Hippocampal formation (tissue), 2 donors: ENCODE results near the gene GPN2.
"Not testable (repeated sequence)": the region's sequence is repeated elsewhere in the genome, so short reads cannot be mapped to it uniquely, and the experiment has no call there.

Experiments
- DNase-seq, 2 donors: peaks; one replicate each; lab custom pipeline; 2025; lab: John Stamatoyannopoulos, UW

GPN2 gene

DNA sequence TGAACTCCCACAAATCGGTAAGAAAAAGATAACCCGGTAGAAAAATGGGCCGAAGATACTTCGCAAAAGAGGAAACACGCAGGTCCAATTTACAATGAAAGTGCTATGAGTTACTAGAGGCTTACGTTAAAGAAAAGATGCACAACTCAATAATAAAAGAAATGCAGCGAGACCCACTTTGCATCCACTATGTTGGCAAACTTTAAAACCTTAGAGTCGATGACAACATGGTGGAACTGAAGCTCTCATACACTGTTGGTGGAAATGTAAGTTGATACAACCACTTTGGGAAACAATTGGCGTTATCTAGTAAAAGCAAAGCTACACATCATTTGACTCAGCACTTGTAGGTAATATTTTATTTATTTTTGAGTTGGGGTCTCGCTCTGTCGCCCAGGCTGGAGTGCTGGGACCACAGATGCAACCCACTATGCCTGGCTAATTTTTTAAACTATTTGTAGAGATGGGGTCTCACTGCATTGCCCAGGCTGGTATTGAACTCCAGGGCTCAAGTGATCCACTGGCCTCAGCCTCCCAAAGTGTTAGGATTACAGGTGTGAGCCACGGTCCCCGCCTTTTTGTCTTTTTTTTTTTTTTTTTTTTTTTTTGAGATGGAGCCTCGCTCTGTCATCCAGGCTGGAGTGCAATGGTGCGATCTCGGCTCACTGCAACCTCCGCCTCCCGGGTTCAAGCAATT, 10.9 kb upstream of the GPN2 start:
- no peak for DNase-seq

DNA sequence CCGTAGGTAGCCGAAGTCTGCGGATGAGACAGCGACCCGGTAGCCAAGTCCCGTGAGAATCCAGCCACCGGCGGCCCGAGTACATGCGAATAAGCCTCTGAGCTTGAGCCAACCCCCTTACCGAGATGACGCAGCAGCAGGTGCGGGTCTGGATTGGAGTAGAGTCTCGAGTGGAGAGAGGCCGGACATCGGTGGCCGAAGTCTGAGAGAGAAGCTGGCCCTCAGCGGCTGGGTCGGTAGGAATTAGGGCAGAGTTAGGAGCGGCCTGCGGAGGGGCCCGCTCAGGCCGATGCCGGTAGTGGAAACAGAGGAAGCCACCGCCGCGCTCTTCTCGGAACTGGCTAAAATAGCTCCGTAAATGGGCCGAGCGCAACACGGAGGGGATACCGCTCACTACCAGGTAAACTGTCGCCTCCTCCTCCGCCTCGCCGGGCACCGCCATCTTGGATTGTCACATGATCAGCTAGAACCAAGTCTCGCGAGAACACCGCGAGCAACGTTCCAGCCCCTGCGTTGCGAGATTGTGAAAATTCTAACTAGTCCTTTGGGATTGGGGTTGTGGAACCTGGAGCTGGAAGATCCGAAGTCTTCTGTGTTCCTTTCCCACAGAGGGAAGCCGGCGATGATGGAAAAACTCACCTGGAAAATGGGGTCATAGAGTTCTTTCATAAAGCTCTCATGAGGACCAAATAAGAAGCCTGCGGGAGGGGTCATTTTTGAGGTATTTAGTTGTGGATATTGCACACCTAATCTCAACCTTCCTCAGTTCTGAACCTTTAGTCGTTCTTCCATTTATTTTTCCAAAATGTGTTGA, 10.1 kb upstream of the GPN2 start, which contains the start of gene GPATCH3:
TSS of gene GPATCH3 (minus strand) at position 467 of the 814 bp plus-strand sequence. CDS start at position 442, 25 bp downstream.
- peak; percentile 74 to 76 for DNase-seq

DNA sequence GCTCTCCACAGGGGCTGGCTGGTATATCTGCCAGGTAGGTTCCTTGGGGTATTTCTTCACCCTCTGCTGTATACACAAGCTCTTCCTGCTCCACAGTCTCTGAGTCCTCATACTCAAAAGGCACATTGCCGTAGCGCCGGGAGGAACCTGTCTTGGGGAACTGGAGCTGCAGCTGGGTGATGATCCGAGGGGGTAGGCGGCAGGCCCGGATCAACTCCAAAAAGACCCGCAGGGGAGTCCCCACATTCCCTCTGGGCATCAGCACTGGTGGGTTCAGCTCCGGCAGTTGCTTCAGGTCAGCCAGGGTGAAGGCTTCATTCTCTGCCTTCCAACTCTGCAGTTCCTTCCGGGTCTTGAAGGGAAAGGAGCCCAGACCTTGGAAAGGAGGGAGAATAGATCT, 7.3 kb upstream of the GPN2 start:
- DNase-seq: no peak

DNA sequence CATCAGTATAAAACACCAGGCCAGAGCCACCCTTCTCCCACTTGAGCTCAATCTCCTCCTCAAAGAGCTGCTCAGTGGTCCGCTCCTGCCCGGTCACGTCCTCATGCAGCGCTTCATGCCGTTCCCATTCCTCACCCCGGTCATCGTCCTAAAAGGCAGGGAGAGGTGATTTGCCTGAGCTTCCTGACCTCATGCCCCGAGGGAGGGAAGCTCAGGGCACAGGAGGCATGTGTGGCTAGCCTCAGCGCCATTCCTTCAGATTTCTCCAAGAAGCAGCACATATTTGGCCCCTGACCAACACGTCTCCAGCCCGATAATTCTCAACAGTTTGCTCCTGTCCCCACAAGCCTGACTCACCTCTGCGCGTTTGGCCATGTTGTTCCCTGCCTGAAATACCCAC, 4.2 kb upstream of the GPN2 start:
- DNase-seq: no peak

DNA sequence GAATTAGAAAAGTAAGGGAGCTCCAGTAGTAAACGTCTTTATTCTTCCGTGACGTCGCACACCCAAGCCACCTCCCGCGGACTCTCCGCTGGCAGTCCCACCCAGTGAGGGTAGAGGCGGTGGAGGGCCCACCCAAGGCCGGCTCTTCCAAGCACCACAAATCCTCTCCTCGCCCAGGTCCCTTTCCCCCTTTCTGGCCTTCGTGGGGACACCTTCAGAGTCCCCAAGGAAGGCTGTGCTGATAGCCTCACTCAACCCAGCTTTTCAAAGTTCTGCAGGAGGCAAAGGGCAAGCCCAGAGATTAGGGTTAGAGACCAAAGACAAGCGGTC, 349 bp upstream of the GPN2 start:
- no peak for DNase-seq

DNA sequence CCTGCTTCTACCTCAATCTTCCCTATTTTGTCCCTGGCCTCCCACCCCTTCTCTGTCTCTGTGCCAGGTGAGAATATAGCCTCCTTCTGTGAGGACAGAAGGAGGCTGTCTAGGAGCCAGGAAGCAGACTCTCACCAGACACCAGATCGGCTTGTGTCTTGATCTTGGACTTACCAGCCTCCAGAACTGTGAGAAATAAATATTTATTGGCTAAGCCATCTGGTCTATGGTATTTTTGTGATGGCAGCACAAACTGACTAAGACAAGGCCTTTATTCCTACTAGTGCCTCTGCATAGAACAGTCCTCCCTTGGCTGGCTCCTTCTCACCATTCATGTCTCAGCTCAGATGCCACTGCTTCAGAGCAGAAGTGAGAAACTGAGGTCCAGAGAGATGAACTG, 1.9 kb downstream of the GPN2 start:
- DNase-seq: no peak

DNA sequence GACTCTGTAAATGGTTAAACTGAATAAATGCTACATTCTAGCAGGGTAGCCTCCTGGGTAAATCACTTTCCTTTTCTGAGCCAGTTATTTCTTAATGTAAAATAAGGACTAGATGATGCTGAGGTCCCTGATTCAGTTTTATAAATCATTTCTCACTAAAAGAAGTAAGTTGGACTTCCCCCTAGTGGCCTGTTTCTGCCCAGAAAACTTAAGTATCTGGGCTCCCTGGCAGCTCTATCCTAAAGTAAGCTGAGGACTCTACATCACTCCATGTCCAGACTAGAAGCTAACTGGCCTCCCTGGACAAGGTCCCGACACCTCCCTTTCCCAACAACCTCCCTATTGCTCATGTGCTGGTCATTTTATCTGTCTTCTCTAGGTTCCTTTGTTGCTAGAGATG, 3.0 kb downstream of the GPN2 start:
- DNase-seq: no peak

DNA sequence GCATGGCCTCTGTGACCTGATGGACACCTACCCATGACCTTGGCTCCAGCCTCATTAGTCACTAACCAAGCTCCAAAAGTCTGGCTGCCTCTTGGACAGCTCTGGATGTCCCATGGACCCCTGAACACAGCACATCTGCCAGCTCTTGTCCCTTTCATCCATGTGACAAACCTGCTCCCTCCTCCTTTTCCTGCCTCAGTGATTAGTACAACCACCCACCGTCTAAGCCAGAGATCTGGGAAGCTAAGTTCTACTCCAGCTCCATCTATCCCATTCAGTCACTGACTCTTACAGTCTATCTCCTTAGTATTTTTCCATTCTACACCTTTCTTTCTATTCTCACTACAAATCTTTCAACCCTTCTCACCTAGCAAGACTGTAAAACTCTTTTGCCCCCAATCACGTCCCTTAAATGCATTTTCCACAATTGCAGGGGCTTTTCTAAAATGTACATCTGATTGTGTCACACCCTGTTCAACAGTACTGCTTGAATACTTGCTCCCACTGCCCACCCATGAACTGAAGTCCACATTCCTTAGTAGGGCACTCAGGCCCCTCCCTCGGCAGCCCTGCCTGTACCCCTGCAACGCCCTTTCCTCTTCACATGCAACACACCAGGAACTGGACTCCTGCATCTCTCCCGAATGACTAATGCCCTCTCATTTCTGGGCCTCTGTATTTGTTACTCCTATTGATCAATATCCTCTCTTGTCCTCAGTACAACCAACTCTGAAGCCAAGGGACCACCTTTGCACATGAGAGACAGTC, 7.2 kb downstream of the GPN2 start:
- no peak for DNase-seq

DNA sequence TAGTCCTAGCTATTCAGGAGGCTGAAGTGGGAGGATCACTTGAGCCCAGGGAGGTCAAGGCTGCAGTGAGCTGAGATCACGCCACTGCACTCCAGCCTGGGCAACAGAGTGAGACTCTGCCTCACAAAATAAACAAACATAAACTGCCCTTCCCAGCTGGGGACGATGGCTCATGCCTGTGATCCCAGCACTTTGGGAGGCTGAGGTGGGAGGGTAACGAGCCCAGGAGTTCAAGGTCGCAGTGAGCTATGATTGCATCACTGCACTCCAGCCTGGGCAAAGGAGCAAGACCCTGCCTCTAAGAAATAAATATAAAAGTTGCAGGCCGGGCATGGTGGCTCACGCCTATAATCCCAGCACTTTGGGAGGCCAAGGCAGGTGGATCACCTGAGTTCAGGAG, 8.5 kb downstream of the GPN2 start:
- not testable (repeated sequence) for DNase-seq

DNA sequence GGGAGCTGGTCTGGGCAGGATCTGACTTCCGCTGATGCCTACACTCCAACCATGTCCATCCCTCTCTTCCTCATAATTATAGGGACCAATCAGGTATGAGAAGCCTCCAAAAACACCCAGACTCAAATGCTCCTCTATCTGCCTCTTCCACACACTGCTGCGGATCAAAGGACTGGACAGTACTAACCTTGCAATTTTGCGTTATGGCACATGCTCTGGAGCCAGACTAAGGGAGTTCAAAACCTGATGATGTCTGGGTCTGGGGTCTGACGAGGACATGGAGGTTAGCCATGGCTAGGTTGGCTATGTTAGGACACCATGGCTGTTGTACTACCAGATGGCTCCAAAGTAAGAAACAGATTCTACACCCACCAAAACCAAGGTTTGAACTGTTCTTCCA, 10.3 kb downstream of the GPN2 start:
- DNase-seq: no peak

DNA sequence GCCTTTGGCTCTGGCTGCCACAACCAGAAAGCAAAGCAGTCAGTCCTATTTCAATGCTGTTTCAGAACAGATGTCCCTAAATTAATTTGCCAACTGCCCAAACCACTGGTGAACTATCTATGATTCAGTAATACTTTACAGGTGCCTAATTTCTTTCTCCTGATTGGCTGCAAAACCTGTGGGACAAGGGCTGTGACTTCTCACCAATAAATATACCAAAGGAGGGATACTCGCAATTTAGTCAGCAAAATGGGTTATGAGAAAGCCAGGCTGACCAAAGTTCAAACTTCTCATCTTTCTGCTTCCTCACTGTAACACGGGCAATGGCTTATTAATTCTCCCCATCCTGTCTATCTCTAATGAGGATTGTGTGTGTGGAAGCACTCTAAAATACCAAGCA, 12.8 kb downstream of the GPN2 start:
- DNase-seq: no peak

DNA sequence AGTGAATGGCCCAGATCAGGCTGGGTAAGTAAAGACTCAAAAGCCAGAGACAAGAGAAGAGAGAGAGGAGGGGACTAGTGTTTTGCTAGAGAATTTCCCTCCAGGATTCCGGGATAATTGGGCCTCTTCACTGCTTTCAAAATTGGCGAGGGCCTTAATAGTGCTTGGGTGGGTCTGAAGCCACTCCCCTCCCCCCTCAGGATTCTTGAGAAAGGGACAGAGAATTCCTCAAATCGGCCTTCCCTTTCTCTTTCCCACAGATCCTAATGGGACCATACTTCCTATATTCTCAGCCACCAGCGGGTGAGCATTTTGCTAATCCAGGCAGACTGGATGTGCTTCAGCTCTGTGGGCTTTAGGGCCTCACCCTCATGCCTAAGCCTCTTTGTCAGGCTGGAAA, 15.2 kb downstream of the GPN2 start:
- no peak for DNase-seq

DNA sequence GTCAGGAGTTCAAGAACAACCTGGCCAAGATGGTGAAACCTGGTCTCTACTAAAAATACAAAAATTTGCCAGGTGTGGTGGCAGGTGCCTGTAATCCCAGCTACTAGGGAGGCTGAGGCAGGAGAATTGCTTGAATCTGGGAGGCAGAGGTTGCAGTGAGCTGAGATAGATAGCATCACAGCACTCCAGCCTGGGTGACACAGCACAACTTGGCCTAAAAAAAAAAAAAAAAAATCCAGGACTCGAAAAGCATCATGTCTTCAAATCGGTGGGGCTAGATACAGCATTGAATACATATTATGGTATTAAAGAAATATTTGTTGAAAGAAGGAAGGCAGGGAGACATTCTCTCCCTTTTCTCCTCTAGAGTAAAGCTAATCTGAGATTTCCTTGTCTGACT, 17.0 kb downstream of the GPN2 start:
- not testable (repeated sequence) for DNase-seq

DNA sequence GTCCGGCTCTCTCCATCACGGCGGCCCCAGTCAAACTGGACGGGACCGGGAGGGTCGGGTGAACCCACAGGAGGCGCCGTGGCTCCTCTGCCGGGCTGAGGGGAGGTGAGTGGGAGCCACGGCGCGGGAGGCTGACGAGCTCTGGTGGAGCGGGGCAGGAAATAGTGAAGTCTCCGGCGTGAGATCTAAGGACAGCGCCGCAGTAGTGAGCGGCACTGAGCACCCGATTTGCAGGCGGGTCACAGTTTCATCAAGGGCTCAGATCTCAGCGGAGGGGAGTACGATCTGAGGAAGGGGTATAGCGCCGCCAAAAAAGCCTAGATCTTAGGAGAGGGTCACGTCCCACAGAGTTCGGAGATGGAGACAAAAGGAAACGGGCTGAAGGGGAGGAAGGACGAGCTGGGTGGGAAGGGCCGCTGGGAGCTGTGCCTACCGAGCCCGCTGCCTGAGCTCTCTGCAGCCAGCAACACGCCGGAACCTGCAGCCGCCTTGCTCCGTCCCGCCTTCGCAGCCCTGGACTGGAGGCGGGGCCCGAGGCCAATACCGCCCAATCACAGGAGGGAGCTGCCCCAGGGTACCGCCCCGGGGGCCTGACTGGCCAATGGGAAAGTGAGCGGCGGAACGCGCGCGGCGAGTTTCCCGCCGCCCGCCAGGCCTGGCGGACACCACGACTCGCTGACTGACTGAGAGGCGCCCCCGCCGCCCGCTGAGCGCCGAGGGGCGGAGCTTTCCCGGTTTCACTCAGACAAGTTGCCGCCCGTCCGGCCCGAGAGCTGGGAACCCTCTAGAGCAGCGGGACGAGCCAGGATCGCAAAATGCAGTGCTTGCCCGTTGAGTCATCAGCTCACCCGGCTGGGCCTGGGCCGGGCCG, 25.2 kb downstream of the GPN2 start:
- peak; percentile 93 to 96 for DNase-seq

DNA sequence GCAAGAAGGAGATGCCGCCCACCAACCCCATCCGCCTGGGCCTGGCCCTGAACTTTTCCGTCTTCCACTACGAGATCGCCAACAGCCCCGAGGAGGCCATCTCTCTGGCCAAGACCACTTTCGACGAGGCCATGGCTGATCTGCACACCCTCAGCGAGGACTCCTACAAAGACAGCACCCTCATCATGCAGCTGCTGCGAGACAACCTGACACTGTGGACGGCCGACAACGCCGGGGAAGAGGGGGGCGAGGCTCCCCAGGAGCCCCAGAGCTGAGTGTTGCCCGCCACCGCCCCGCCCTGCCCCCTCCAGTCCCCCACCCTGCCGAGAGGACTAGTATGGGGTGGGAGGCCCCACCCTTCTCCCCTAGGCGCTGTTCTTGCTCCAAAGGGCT, 26.4 kb downstream of the GPN2 start:
- no peak for DNase-seq

DNA sequence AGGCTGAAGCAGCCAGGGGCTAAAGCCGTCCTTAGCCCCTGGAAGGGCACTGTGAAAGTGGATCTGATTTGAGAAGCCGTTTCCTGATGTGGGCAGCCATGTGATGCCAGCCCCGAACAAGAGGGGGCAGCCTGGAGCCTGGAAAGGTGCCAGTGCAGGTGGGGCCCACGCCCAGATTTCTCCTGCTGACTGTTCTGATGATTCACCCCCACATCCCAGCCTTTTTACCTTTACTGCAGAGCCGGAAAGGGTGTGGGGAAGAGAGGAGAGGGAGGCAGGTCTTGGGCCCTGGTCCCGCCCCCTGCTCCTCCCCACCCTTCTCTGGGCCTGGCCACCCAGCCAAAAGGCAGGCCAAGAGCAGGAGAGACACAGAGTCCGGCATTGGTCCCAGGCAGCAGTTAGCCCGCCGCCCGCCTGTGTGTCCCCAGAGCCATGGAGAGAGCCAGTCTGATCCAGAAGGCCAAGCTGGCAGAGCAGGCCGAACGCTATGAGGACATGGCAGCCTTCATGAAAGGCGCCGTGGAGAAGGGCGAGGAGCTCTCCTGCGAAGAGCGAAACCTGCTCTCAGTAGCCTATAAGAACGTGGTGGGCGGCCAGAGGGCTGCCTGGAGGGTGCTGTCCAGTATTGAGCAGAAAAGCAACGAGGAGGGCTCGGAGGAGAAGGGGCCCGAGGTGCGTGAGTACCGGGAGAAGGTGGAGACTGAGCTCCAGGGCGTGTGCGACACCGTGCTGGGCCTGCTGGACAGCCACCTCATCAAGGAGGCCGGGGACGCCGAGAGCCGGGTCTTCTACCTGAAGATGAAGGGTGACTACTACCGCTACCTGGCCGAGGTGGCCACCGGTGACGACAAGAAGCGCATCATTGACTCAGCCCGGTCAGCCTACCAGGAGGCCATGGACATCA, 27.1 kb downstream of the GPN2 start, which contains the start of gene SFN:
TSS of gene SFN (plus strand) at position 369 of the 904 bp plus-strand sequence. CDS start at position 433, 64 bp downstream.
- DNase-seq: no peak

DNA sequence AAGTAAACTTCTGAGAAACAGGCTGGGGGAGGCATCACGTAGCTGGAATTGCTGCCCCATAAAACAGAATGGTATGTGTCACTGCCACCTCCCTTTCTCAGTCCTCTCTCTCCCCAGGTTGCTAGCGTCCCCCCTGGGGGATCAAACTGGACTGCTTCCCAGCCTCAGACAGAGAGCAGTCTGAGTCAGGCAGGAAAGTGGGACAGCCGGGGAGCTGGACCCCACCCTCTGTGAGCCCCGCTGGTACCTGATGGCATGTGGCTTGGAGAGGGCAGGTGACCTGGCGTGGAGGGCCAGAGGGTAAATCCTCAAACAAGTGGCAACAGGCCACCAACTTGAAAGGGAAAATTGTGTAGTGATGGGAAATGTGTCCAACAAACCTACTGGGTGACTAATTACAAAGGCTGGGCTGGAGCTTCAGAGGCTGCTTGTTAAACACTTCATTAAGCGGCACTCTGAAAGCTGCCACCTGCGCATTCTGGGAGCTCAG, 28.1 kb downstream of the GPN2 start:
- no peak for DNase-seq

DNA sequence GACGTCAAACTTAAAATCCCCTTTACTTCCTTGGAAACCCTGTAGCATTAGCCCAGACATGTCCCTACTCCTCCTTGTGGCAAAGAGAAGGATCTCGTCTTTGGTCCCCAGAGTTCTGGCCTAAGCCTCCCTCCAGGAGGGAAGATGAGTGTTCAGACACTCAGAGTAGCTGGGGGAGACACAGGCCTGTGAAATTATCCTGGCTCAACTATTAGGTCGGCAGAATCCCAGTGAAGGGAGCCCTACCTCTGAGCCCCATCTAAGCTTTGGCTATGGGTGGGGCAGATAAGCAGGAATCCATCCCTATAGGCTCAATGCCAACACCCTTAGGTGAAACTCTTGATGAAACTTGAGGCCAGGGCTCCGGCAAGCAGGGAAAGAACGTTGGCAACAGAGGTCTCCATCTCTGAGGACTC, 28.8 kb downstream of the GPN2 start:
- no peak for DNase-seq

DNA sequence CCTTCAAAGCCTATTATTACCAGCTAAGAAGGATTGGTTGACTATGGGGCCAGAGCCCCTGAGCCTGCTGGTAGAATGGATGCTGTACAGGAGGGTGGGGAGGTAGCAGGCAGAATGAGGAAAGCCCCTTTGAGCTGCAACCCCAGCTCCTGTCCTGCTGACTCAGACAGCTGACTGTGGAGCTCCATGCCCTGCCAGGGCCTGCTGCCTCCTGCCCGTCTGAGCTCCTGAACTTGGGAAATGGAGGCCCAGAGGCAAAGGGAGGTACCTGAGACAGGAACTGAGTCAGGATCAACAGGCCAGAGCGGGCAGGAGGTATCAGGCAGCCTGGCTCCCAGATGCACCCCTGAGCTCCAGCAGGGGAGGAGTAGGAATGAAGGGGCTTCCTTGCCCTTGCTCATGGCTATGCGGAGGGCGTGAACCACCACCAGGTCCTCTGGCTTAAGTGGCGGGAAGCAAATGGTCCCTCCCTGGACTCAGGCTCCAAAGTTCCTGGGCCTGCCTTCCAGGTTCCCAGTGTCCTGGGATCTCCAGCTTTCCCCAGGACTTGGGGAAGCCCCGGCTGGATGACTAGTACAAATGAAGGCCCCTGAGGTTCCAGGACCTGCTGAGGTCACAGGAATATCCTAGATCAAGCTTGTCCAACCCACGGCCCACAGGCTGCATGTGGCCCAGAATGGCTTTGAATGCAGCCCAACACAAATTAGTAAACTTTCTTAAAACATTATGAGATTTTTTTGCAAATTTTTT, 31.0 kb downstream of the GPN2 start:
- DNase-seq: no peak

DNA sequence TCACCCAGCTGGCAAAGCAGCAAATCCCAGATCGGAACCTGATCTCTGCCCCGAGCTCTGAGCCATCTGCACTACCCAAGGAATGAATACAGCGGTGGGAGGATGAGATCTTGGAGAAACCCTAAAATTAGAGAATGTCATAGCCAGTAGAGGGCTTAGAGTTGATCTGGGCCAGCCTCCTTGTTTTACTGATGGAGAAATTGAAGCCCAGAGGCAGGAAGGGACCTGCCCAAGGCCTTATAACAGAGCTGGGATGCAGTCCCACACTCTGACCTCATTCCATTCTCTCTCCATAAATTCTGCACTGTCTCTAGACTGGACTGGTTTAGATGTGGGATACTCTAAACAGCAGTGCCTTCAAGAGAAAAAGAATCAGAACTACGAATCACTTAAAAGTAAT, 31.9 kb downstream of the GPN2 start:
- DNase-seq: no peak
